ENCODE data around the gene CIT.

CIT gene

GRCh38 chr12:119713551-119714031 is 163.5 kb downstream of the CIT start:
- no peak for TF ChIP-seq POLR2AphosphoS5 (IDR thresholded peaks at IDR 0.05; ENCODE audit: low read depth, low read length)
- no peak for TF ChIP-seq SIN3A (IDR thresholded peaks at IDR 0.05; ENCODE audit: borderline replicate concordance, insufficient read depth, low read length)
- no peak for TF ChIP-seq FOXP2 (optimal IDR thresholded peaks at IDR 0.05; ENCODE audit: borderline replicate concordance, extremely low read depth, extremely low read length, insufficient read depth)
- no peak for TF ChIP-seq REST (IDR thresholded peaks at IDR 0.05; ENCODE audit: insufficient read depth in 1 of 2, low read depth in 2 of 2, low read length in 2 of 2)
- no peak for TF ChIP-seq TAF1 (IDR thresholded peaks at IDR 0.05; ENCODE audit: borderline replicate concordance, insufficient read depth, low read length)

- TF ChIP-seq TAF1 (IDR thresholded peaks at IDR 0.05; ENCODE audit: borderline replicate concordance, insufficient read depth, low read length) (no peak), SIN3A (IDR thresholded peaks at IDR 0.05; ENCODE audit: borderline replicate concordance, insufficient read depth, low read length) (no peak), FOXP2 (optimal IDR thresholded peaks at IDR 0.05; ENCODE audit: borderline replicate concordance, extremely low read depth, extremely low read length, insufficient read depth) (no peak), POLR2AphosphoS5 (IDR thresholded peaks at IDR 0.05; ENCODE audit: low read depth, low read length) (no peak), REST (IDR thresholded peaks at IDR 0.05; ENCODE audit: insufficient read depth in 1 of 2, low read depth in 2 of 2, low read length in 2 of 2) (no peak)
Measured at GRCh38 chr12:119712721-119713120, 164.4 kb downstream of the CIT start.

- no peak for TF ChIP-seq TAF1 (IDR thresholded peaks at IDR 0.05; ENCODE audit: borderline replicate concordance, insufficient read depth, low read length)
- no peak for TF ChIP-seq FOXP2 (optimal IDR thresholded peaks at IDR 0.05; ENCODE audit: borderline replicate concordance, extremely low read depth, extremely low read length, insufficient read depth)
- no peak for TF ChIP-seq POLR2AphosphoS5 (IDR thresholded peaks at IDR 0.05; ENCODE audit: low read depth, low read length)
- TF ChIP-seq SIN3A (IDR thresholded peaks at IDR 0.05; ENCODE audit: borderline replicate concordance, insufficient read depth, low read length), result no peak
- no peak for TF ChIP-seq REST (IDR thresholded peaks at IDR 0.05; ENCODE audit: insufficient read depth in 1 of 2, low read depth in 2 of 2, low read length in 2 of 2)
Measured at GRCh38 chr12:119711693-119712092, 165.4 kb downstream of the CIT start.

- TF ChIP-seq POLR2AphosphoS5 (IDR thresholded peaks at IDR 0.05; ENCODE audit: low read depth, low read length), result no peak
Measured at GRCh38 chr12:119710965-119711551, 166.1 kb downstream of the CIT start.

GRCh38 chr12:119710374-119710964 is 166.7 kb downstream of the CIT start:
- TF ChIP-seq TAF1 (IDR thresholded peaks at IDR 0.05; ENCODE audit: borderline replicate concordance, insufficient read depth, low read length), result no peak
- TF ChIP-seq FOXP2 (optimal IDR thresholded peaks at IDR 0.05; ENCODE audit: borderline replicate concordance, extremely low read depth, extremely low read length, insufficient read depth), result no peak
- no peak for TF ChIP-seq REST (IDR thresholded peaks at IDR 0.05; ENCODE audit: insufficient read depth in 1 of 2, low read depth in 2 of 2, low read length in 2 of 2)
- no peak for TF ChIP-seq POLR2AphosphoS5 (IDR thresholded peaks at IDR 0.05; ENCODE audit: low read depth, low read length)
- TF ChIP-seq SIN3A (IDR thresholded peaks at IDR 0.05; ENCODE audit: borderline replicate concordance, insufficient read depth, low read length), result no peak
